OCI-LY1 (cell line): ENCODE data around the gene CDC73.

Source experiments
- EZH2 ChIP-seq: fragments of 200-600 bp; sonication (generic), shearing (Covaris generic); IDR thresholded peaks from 2 replicates; pipeline ENCODE4 v1.8.0; 2017; ENCODE audit warnings: borderline replicate concordance, mixed run types, mild to moderate bottlenecking, antibody characterized with exemption, low read length, moderate library complexity, mixed read lengths
- TF ChIP-seq, protein P1 (sequence below): fragments of 200-600 bp; sonication (generic), shearing (Covaris generic); IDR thresholded peaks from 2 replicates; pipeline ENCODE4 v1.5.1; 2017; ENCODE audit warnings: mild to moderate bottlenecking, antibody characterized with exemption, low read length, moderate library complexity, mixed read lengths

DNA sequence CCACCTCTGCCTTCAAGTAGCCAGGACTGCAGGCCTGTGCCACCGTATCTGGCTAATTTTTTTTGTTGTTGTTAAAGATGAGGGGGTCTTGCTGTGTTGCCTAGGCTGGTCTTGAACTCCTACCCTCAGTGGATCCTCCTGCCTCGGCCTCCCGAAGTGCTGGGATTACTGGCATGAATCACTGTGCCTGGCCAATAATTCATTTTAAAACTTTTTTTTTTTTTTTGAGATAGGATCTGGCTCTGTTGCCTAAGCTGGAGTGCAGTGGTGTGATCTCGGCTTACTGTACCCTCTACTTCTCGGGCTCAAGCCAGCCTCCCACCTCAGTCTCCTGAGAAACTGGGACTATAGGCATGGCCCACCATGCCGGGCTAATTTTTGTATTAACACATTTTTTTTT lies 3.5 kb downstream of the CDC73 start:
- TF ChIP-seq, protein P1, sequence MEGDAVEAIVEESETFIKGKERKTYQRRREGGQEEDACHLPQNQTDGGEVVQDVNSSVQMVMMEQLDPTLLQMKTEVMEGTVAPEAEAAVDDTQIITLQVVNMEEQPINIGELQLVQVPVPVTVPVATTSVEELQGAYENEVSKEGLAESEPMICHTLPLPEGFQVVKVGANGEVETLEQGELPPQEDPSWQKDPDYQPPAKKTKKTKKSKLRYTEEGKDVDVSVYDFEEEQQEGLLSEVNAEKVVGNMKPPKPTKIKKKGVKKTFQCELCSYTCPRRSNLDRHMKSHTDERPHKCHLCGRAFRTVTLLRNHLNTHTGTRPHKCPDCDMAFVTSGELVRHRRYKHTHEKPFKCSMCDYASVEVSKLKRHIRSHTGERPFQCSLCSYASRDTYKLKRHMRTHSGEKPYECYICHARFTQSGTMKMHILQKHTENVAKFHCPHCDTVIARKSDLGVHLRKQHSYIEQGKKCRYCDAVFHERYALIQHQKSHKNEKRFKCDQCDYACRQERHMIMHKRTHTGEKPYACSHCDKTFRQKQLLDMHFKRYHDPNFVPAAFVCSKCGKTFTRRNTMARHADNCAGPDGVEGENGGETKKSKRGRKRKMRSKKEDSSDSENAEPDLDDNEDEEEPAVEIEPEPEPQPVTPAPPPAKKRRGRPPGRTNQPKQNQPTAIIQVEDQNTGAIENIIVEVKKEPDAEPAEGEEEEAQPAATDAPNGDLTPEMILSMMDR, result no peak
- TF ChIP-seq EZH2, result no peak
